DOHH2 (cell line): ENCODE results near the gene AHCTF1.

Experiments used
- CTCF ChIP-seq: fragments of 200-600 bp; sonication (generic); IDR thresholded peaks from one replicate; pipeline ENCODE4 v1.5.1; 2014; ENCODE audit warnings: antibody characterized with exemption, mild to moderate bottlenecking, low read depth, low read length; ENCODE audit not compliant: poor library complexity, severe bottlenecking
- EZH2phosphoT487 ChIP-seq: fragments of 200-600 bp; sonication (generic); IDR thresholded peaks from 2 replicates; pipeline ENCODE4 v1.6.1; 2017; ENCODE audit warnings: borderline replicate concordance, mild to moderate bottlenecking, antibody characterized with exemption, low read length, moderate library complexity, mixed read lengths

- no peak for TF ChIP-seq CTCF
- TF ChIP-seq EZH2phosphoT487 = no peak
Measured at GRCh38 chr1:246803883-246804282, 127.9 kb downstream of the AHCTF1 start.
